H1 (cell line): Measurements from ENCODE around the gene WDFY1.

Experiments
- RBBP5 ChIP-seq: IDR thresholded peaks from 2 replicates; pipeline ENCODE4 v1.7.1; 2012; ENCODE audit warnings: low read depth, mild to moderate bottlenecking, inconsistent platforms, low read length, moderate library complexity, borderline replicate concordance
- SIN3A ChIP-seq, 2 experiments: IDR thresholded peaks in 1 of 2; conservative IDR thresholded peaks in 1 of 2; 2 replicates each; pipeline ENCODE4 v1.6.1; 2011 to 2012; ENCODE audit warnings: low read length in 2 of 2, improper control_type of control experiment in 1 of 2, low read depth in 1 of 2, mild to moderate bottlenecking in 1 of 2
- TAF1 ChIP-seq: IDR thresholded peaks from 2 replicates; pipeline ENCODE4 v1.6.1; 2011; ENCODE audit warnings: mild to moderate bottlenecking, low read depth, low read length

DNA sequence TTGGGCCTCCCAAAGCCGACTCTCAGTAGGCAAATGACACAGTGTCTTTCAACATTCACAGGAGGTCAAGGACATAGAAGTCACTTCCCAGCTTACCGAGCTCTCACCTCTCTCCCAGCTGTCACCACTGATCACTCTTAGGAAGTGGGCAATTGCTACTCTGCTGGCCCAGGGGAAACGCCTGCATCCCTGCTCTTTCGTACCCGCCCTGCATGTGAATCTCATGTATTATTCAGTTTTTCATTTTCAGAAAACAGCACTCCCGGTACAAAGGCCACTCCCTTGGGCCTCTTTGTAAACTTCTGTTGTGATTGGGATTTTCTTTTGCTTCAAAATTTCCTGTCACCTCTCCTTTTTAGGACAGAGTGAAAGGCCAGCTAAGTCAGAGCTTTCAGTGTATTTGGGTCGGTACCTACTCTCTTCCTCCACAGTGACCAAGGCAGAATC lies 27.5 kb upstream of the WDFY1 start:
- no peak for TF ChIP-seq RBBP5
- no peak for TF ChIP-seq TAF1
- TF ChIP-seq SIN3A (conservative IDR thresholded peaks at IDR 0.05 in 1 of 2, IDR thresholded peaks at IDR 0.05 in 1 of 2; ENCODE audit: low read depth in 1 of 2, low read length in 2 of 2): no peak
